ENCODE results near the gene F13A1.
"Not testable (repeated sequence)": the region's sequence is repeated elsewhere in the genome, so short reads cannot be mapped to it uniquely, and the experiment has no call there.

Gene F13A1

GRCh38 chr6:6317386-6317785 is 3.1 kb downstream of the F13A1 start:
- no peak for DNase-seq

GRCh38 chr6:6315660-6316059 is 4.8 kb downstream of the F13A1 start:
- DNase-seq = peak; percentile 5

GRCh38 chr6:6314596-6314995 is 5.9 kb downstream of the F13A1 start:
- no peak for DNase-seq

- no peak for DNase-seq
These were observed 7.5 kb downstream of the F13A1 start for GRCh38 chr6:6312901-6313441.

GRCh38 chr6:6305575-6305974 is 14.9 kb downstream of the F13A1 start:
- no peak for DNase-seq

- not testable (repeated sequence) for DNase-seq
These were observed 20.1 kb downstream of the F13A1 start for GRCh38 chr6:6300383-6300782.

- no peak for DNase-seq
These were observed 27.1 kb downstream of the F13A1 start for GRCh38 chr6:6293317-6293716.

GRCh38 chr6:6287415-6287814 is 33.0 kb downstream of the F13A1 start:
- no peak for DNase-seq

GRCh38 chr6:6285679-6286078 is 34.8 kb downstream of the F13A1 start:
- DNase-seq = no peak

GRCh38 chr6:6284221-6284966 is 36.1 kb downstream of the F13A1 start:
- DNase-seq = no peak

- no peak for DNase-seq
These were observed 36.7 kb downstream of the F13A1 start for GRCh38 chr6:6283746-6284145.

GRCh38 chr6:6282716-6283115 is 37.7 kb downstream of the F13A1 start:
- DNase-seq = no peak

GRCh38 chr6:6277413-6277812 is 43.0 kb downstream of the F13A1 start:
- DNase-seq = no peak

- no peak for DNase-seq
These were observed 49.4 kb downstream of the F13A1 start for GRCh38 chr6:6270948-6271535.

GRCh38 chr6:6260196-6260722 is 60.2 kb downstream of the F13A1 start:
- DNase-seq = no peak

GRCh38 chr6:6256886-6257285 is 63.6 kb downstream of the F13A1 start:
- DNase-seq = no peak

- no peak for DNase-seq
These were observed 64.2 kb downstream of the F13A1 start for GRCh38 chr6:6256259-6256658.

- DNase-seq = no peak
These were observed 68.7 kb downstream of the F13A1 start for GRCh38 chr6:6251555-6252280.

GRCh38 chr6:6248651-6249050 is 71.8 kb downstream of the F13A1 start:
- DNase-seq = no peak

GRCh38 chr6:6246544-6246943 is 73.9 kb downstream of the F13A1 start:
- DNase-seq = no peak

- no peak for DNase-seq
These were observed 75.8 kb downstream of the F13A1 start for GRCh38 chr6:6244624-6245023.

- DNase-seq = no peak
These were observed 76.6 kb downstream of the F13A1 start for GRCh38 chr6:6243846-6244245.

Data from stimulated activated CD4-positive, alpha-beta T cell treated with anti-CD3 and anti-CD28 coated beads, Interleukin-12 subunit alpha, Interleukin-12 subunit beta, amount 100 ng/mL, for 4 hours (primary cell).